Stimulated activated CD8-positive, alpha-beta memory T cell treated with anti-CD3 and anti-CD28 coated beads, Interleukin-2, amount 100 ng/mL, for 48 hours (primary cell): ENCODE results near the gene MIPEP.
"Not testable (repeated sequence)": the region's sequence is repeated elsewhere in the genome, so short reads cannot be mapped to it uniquely, and the experiment has no call there.

Experiments used
- DNase-seq, 2 donors: peaks; one replicate each; pipeline ENCODE4 v3.0.0-alpha.2; 2020; ENCODE audit warnings: low read depth in 2 of 2

The MIPEP gene

DNA sequence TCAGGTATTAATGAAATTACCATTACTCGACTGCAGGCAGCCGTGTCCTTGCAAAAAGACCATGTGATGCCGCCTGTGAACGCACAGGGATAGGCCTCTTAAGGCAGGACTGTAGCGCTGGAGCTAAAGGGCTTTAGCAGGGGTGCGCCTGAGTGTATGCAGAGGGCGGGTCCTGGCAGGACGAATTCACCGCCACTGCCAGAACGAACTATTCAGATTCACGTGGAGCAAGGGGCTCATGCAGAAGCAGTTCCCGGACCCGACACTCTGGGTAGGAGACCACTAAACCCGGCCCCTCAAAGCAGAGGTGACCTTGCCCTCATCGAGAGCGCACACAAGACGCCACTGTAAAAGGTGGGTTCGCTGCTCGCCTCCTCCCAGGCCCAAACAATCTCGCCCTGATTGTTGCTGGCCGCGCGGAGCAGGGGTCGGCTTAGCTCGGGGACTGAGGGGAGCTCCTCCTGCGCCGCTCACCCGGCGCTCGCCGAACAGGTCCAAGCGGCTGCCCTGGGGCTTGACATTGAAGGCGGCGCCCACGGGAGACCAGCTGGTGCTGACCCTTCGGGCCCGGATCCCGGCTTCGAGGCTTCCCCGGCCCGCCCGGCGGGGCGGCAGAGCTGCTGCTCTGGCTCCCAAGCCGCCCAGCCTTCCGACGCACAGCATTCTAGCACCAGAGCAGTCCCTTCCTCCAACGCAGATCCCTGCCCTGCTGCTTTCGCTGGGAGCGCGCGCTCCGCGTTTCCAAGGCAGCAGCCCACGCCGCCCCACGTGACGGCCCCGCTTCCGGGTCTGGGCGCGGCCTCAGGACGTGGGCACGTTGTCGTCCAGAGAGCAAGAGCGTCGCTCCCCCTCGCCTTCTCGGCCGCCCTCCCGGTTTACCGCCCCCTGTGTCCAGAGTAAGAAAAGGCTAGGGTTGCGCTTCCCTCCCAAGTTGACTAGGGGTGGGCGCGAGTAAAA, at the start of gene MIPEP:
TSS of gene MIPEP (minus strand) at position 743 of the 957 bp plus-strand sequence. CDS start at position 663, 80 bp downstream.
- DNase-seq: peak; percentile 90 to 92

DNA sequence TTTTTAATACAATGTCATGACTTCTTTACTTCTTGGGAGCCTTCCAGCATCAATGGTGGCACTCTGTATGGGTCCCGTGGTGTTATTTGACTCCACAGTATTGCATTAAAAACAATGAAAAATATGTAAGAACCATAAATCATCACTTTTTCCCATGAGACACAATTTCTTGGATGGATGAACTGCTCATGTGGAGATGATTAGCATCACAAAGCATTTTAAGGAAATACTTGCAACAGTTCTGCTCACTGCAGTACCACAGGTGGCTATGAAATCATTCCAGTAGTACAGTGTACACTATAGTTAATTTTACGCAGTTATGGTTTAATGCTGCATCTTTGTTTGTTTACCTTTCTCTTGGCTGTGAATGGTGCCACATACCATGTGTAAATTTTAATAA, 45.3 kb upstream of the MIPEP start:
- no peak for DNase-seq

DNA sequence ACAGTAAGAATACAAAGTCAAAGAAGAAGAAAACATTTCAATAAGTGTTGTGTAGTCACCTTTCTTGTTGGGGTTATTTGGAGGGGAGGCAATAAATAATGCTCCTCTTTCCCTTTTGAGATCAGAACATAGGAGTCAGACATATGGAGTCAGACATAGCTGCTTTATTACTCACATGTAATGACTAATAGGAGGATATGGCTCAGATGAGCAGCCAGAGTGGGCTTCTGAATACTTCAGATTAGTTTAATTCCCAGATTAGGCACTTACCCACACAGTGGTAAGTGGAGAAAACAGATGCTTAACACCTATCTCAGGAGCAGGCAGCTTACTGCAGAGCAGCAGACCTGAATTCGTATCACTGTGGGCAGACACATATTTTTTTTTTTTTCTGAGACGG, 39.8 kb upstream of the MIPEP start:
- no peak for DNase-seq

DNA sequence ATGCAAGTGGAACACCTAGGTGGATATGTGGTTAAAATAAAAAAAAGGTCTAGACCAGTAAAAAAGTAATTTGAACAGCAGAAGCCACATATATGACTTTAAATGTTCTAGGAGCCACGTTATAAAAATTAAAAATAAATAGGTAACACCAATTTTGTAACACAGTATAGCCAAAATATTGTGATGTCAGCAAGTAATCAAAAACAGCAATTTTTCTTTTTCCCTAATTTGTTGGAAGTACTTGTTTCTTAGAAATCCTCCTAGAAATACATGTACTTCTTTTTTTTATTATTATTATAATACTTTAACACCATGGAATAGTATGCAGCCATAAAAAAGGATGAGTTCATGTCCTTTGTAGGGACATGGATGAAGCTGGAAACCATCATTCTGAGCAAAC, 33.8 kb upstream of the MIPEP start:
- no peak for DNase-seq

DNA sequence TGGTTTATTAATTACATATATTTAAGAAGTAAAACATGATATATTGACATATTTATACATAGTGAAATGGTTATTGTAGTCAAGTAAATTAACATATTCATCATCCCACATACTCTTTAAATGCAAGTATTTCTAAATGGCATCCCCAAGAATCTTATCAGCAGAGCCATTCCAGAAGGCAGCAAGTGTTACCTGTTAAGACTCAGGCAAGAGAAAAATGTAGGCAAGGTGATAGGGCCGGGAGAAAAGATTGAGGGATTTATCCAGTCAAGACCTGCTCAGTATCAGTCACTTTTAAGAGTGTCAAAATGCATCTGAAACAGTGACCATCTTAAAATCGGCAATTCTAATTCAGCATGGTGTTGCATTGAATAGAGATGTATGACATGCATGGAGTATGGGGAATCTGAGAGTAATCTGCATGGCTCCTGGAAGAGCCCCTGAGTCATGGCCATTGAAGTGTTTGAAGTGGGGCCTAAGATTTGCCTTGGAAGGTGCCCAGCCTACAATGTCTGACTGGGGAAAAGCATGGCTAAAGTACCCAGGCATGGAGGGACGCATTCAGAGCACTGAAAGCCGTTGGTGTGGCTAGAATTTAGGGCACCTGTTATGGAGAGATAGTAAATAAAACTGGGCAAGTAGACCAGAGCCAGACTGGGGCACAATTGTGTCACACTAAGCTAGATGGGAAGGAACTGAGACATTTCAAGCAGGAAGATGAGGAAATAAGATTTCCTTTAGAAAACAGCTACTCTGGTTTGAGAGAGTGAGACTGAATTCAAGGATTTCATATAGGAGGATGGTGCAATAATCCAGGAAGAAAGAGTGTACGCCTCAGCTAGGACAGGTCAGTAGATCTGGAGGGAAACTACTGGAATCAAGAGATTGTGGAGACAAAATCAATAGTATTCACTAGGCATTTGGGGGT, 33.1 kb upstream of the MIPEP start:
- no peak for DNase-seq

DNA sequence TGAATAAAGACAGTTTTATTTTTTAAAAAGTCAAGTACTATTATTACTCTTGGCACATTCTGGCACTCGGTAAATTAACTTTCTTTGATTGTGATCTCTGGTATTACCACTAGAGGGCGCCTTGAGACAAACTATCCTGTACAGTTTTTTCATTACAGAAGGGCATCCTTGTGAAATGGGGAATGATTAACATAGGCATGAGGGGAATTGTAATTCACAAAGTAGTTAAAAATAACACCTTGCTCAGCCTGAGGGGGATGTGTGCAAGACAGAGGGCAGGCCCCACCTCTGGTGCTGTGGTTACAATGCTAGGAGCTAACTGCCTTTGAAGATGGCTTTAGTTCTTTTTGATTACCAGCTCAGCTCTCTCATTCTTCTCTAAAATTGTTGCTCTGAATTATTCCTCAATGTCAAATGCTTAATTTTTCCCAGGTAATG, 32.3 kb upstream of the MIPEP start:
- no peak for DNase-seq

DNA sequence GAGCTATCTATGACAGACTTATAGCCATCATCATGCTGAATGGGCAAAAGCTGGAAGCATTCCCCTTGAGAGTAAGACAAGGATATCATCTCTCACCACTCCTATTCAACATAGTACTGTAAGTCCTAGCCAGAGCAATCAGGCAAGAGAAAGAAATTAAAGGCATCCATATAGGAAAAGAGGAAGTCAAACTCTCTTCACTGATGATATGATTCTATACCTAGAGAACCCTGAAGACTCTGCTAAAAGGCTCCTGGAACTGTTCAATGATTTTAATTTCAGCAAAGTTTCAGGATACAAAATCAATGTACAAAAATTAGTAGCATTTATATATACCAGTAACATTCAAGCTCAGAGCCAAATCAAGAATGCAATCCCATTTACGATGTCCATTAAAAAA, 29.8 kb upstream of the MIPEP start:
- DNase-seq: no peak

DNA sequence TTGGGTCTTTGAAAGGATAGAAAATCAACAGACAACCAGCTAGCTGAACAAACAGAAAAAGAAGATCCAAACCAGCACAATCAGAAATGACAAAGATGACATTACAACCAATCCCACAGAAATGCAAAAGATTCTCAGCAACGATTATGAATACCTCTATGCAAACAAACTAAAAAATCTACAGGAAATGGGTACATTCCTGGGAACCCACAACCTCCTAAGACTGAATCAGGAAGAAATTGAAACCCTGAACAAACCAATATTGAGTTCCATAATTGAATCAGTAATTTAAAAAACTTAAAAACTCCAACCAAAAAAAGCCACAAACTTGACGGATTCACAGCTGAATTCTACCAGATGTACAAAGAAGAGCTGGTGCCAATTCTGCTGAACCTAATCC, 29.0 kb upstream of the MIPEP start:
- no peak for DNase-seq

DNA sequence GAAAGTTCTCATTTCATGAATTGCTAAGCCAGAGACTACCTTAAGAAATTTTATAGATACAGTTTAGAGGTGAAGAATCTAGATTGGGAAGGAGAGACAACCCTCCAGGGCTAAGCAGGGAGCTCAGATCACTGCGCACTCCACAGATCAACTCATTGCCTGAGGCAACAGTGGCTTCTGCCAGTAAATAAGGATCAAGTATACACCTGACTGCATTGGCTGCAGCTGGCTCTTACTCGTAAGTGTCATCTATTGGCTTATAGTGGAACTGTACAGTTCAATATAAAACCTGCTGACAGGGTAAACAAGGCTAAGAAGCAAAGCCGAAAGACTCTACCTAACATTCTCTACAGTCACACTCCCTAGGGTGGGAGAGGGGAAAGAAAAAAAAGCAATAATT, 26.1 kb upstream of the MIPEP start:
- no peak for DNase-seq

DNA sequence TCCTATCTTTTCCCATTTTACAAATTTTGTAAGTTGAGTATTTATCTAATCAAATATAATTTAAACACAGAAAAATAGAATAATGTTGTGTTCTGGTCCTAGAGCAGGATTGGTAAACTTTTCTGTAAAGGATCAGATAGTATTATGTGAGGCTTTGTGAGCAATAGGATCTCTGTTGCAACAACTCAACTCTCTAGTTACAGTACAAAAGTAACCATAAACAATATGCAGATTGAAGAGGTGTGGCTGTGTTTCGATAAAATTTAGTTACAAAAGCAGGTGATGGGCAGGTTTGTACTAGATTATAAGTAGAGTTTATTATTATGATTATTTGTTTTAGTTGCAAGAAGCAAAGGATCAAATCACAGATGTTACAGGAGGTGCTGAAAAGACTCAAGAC, 23.3 kb upstream of the MIPEP start:
- no peak for DNase-seq

DNA sequence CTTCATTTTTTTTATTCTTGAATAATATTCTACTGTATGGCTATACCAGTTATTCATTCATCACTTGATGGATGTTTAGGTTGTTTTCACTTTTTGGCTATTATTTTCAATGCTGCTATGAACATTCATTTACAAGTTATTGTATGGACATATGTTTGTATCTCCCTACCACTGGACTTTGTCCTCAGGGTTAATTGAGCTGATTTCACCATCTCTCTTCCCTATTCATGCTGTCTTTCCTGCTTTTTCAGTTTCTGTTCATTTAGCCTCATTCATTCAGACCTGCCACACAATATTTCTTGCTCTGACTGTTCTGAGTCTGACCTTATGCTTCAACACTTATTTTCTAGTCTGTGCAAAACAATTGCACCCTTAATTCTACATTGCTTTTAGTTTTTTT, 20.4 kb upstream of the MIPEP start:
- no peak for DNase-seq

DNA sequence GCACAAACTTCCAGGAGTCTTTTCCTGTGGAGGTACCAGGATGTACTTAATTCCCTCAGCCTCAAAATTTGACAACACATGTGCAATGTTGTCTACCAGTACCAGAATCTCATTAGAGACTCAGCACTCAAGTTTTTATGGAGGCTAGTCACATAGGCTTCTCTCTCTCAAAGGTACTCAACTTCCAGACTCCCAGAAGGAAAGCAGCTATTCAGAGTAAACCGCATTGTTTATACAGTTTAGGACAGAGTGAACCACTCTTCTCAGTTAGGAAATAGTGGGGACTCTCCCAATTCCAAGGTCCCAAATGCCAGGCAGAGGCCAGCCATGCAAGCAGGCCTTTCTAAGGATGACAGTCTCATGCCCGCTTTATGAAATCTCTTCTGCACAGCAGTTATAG, 16.6 kb upstream of the MIPEP start:
- DNase-seq: no peak

DNA sequence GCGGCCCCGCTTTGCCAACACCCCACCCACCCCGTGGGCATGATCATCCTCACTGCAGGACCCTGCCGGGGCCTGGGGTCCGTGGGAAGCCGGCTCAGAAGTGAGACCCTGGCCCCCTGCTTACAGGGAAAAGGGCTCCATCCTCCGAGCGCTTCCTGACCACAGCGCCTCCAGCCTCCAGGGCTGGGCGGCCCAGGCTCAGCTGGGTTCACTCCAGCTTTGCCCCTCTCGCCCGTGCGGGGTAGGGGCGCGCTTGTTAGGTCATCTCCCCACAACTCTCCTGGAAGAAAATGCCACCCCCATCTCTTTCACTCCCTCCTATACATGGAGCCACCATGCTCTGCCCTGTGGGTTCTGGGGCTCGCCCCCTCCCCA, 14.7 kb upstream of the MIPEP start:
- DNase-seq: no peak

- DNase-seq: no peak
Observed at GRCh38 chr13:23902975-23903905, 14.0 kb upstream of the MIPEP start.

DNA sequence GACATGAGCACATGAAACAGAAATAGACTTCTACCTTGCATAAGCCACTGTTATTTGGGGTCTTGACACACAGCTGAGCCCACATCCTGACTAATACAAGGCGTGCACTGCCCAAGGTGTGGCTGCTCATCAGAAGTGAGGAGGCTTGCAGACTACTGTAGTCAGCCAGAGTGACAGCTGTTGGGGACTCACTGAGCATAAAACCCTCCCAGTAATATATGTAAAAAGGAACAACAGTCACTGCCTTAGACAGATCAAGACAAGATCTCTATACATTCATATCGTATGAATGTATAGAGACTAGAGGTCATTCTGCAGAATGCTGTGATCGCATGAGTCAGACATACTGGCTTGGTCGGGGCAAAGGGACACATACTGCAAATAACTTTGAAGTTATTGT, 12.2 kb upstream of the MIPEP start:
- no peak for DNase-seq

DNA sequence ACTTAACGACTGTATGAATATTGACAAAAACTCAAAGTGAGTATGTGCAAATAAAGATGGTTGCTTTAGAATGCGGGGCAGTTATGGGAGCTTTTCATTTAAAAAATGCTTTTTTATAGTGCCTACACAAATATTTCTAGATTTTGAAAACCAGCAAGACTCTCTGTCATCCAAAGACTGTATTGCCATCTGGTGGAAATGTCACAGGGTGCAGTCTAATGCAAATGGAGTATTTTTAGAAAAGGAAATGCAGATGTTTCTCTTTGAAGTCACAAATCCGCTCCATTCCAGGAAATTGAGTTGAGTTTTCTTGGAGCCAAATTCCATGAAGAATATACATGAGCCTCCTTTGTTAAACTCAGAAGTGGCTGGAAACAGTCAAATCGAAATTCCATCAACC, 10.4 kb upstream of the MIPEP start:
- DNase-seq: no peak

- DNase-seq: no peak
Observed at GRCh38 chr13:23898101-23898500, 8.9 kb upstream of the MIPEP start.

GRCh38 chr13:23897452-23897919, 8.3 kb upstream of the MIPEP start, which contains the start of gene C1QTNF9B:
C1QTNF9B (minus strand) TSS chr13:23897502.
- DNase-seq: not testable (repeated sequence)

- DNase-seq: not testable (repeated sequence)
Observed at GRCh38 chr13:23894746-23895145, 5.5 kb upstream of the MIPEP start.

GRCh38 chr13:23893791-23894190, 4.6 kb upstream of the MIPEP start:
- DNase-seq: not testable (repeated sequence)
